Right lobe of liver (tissue), 6 donors: ENCODE results near the gene DHX29. TPM values are rescaled to one million over a fixed set of nuclear protein-coding genes. Genes with fewer than 3 reads are reported as not detected.

ENCODE experiments used
- ATAC-seq, 4 donors: fragments of 200-7000 bp; cut with Tn5 transposase; one replicate each; pipeline ENCODE4 v1.9.1; 2020; ENCODE audit warnings: mild to moderate bottlenecking in 4 of 4, moderate library complexity in 4 of 4
- DNase-seq, 3 donors: peaks; one replicate each; pipeline ENCODE4 v3.0.0-alpha.2; 2020
- H3K27ac ChIP-seq, 3 donors: fragments of 200-600 bp; one replicate each; pipeline ENCODE4 v1.8.0; 2022
- H3K27me3 ChIP-seq, 2 donors: fragments of 200-600 bp; one replicate each; pipeline ENCODE4 v1.8.0; 2022
- H3K36me3 ChIP-seq, 4 donors: fragments of 200-600 bp; sonication (generic) in 1 of 4; one replicate each; pipeline versions ENCODE4 v1.5.1 to v1.8.0; 2017 to 2022; ENCODE audit warnings: control low read depth in 1 of 4
- H3K4me1 ChIP-seq, 4 donors: fragments of 200-600 bp; sonication (generic) in 1 of 4; one replicate each; pipeline versions ENCODE4 v1.5.1 to v1.8.0; 2017 to 2022; ENCODE audit warnings: control low read depth in 1 of 4
- H3K4me3 ChIP-seq, 3 donors: fragments of 200-600 bp; one replicate each; pipeline ENCODE4 v1.8.0; 2022
- H3K9me3 ChIP-seq, 4 donors: fragments of 200-600 bp; sonication (generic) in 1 of 4; one replicate each; pipeline versions ENCODE4 v1.5.1 to v1.8.0; 2017 to 2022; ENCODE audit warnings: control low read depth in 1 of 4
- CTCF ChIP-seq, 4 donors: fragments of 200-600 bp in 3 of 4; fragments of 450-650 bp in 1 of 4; IDR thresholded peaks; one replicate each; pipeline versions ENCODE4 v1.5.1 to v1.8.0; 2016 to 2022; ENCODE audit warnings: antibody characterized with exemption in 4 of 4, mild to moderate bottlenecking in 2 of 4
- POLR2A ChIP-seq: fragments of 450-650 bp; IDR thresholded peaks from one replicate; pipeline ENCODE4 v1.6.1; 2017; ENCODE audit warnings: antibody characterized with exemption, mild to moderate bottlenecking
- WGBS: methylation state at CpG from one replicate; pipeline ENCODE4 v1.1.6; 2018; ENCODE audit warnings: low coverage, low lambda C conversion rate; ENCODE audit not compliant: insufficient coverage; ENCODE audit errors: missing lambda C conversion rate; 5-methylcytosine and 5-hydroxymethylcytosine counted together
- intact Hi-C, 2 donors: fragments of 100-400 bp; cut with DNase I; formaldehyde crosslinking; loops; one replicate each; pipeline versions ENCODE4 v1.11.2 to v1.14.1; 2022
- total RNA-seq, 6 experiments: library from RNA; depleted of rRNA in 2 of 6; stranded (reverse); fragments of >200 nt in 2 of 6; fragmentation: NEBNext Ultra II Directional in 3 of 6; extraction: Animal tissue kit (Norgen Biotek cat#: 25700) in 3 of 6; gene quantifications; one replicate each; pipeline versions ENCODE4 v1.1.0 to v1.2.4, GENCODE V29; 2016 to 2023
- donor health status: DM: no; HTN: yes; CAD: no.
- donor health status: DM: no; HTN: no; CAD: no.
- donor health status: DM: no; HTN: no; CAD: no.
- donor health status: DM: no; HTN: yes; CAD: no.
- donor health status: DM: no; HTN: yes; CAD: no.

DHX29 gene
- total RNA-seq, 6 experiments from 2014 or later: 10.8 to 18.2 (median 14.7) TPM

- no peaks in the 10 kb centered on the region for H3K36me3 ChIP-seq
- no peak overlapping the region for H3K27ac ChIP-seq
- DNase-seq: no peak
- peaks cover 0 to 32% (median 4%) of the 10 kb centered on the region in 4 donors for H3K4me1 ChIP-seq
- H3K4me3 ChIP-seq: peak overlapping the region; percentile 5 to 37 (median 30)
- ATAC-seq: no peak
- WGBS: 6% methylated on average over 30 of the region's 30 CpGs
- no peak for TF ChIP-seq POLR2A
- TF ChIP-seq CTCF (IDR thresholded peaks at IDR 0.05): no peak
- peaks cover 0 to 87% of the 10 kb centered on the region in 2 donors for H3K27me3 ChIP-seq
- intact Hi-C loops: no loop called here
- no peaks in the 10 kb centered on the region for H3K9me3 ChIP-seq
Observed at GRCh38 chr5:55227664-55228430, 79.6 kb downstream of the DHX29 start.

- intact Hi-C loops: no loop called here
- TF ChIP-seq CTCF (IDR thresholded peaks at IDR 0.05) (peak in 2 of 4 donors; percentile 19 to 22), POLR2A (no peak)
- WGBS: 0% methylated on average over 1 of the region's 80 CpGs
- Histone ChIP-seq H3K27ac (no peak within 1 kb of the TSS), H3K36me3 (no peaks in the 10 kb centered on the region), H3K4me3 (peak within 1 kb of the TSS; percentile 5 to 37 (median 30)), H3K4me1 (peaks cover 0 to 24% (median under 1%) of the 10 kb centered on the region in 4 donors), H3K27me3 (peaks cover 0 to 87% of the 10 kb centered on the region in 2 donors), H3K9me3 (no peaks in the 10 kb centered on the region)
- ATAC-seq (peak; percentile 65 to 84 (median 66)), DNase-seq (peak in 2 of 3 donors; percentile 53 to 69)
Observed at GRCh38 chr5:55226934-55227663, 80.4 kb downstream of the DHX29 start, which contains the start of gene MCIDAS. Gene MCIDAS (minus strand): TSS chr5:55227315. CDS start chr5:55227138, 177 bp downstream.

- Histone ChIP-seq H3K4me3 (peak overlapping the region; percentile 5 to 37 (median 30)), H3K27ac (no peak overlapping the region), H3K27me3 (peaks cover 0 to 87% of the 10 kb centered on the region in 2 donors), H3K9me3 (no peaks in the 10 kb centered on the region), H3K4me1 (peaks cover 0 to 17% (median 0%) of the 10 kb centered on the region in 4 donors), H3K36me3 (no peaks in the 10 kb centered on the region)
- intact Hi-C loops: no loop called here
- ATAC-seq: peak; percentile 50 to 57 (median 54)
- TF ChIP-seq POLR2A (no peak), CTCF (IDR thresholded peaks at IDR 0.05) (peak; percentile 22 to 44 (median 30))
- WGBS: 15% methylated on average over 12 of the region's 54 CpGs
- DNase-seq: peak in 1 of 3 donors; percentile 37
Observed at GRCh38 chr5:55226027-55226933, 81.2 kb downstream of the DHX29 start.

GRCh38 chr5:55225346-55225745 is 82.1 kb downstream of the DHX29 start:
- TF ChIP-seq POLR2A (no peak), CTCF (IDR thresholded peaks at IDR 0.05) (no peak)
- DNase-seq: no peak
- no peak overlapping the region for H3K4me3 ChIP-seq
- intact Hi-C loops: no loop called here
- no peak overlapping the region for H3K27ac ChIP-seq
- peaks cover 0 to 87% of the 10 kb centered on the region in 2 donors for H3K27me3 ChIP-seq
- no peak for ATAC-seq
- no peaks in the 10 kb centered on the region for H3K9me3 ChIP-seq
- H3K4me1 ChIP-seq: peaks cover 0 to 23% (median 0%) of the 10 kb centered on the region in 4 donors
- no peaks in the 10 kb centered on the region for H3K36me3 ChIP-seq
